GM12878 (cell line): Measurements from ENCODE around the gene ARHGAP22. TPM values are rescaled to one million over a fixed set of nuclear protein-coding genes. Genes with fewer than 3 reads are reported as not detected.

Source experiments
- ATF7 ChIP-seq: fragments of 450-650 bp; IDR thresholded peaks from 2 replicates; pipeline ENCODE4 v1.6.1; 2016; ENCODE audit warnings: low read depth, mild to moderate bottlenecking
- CTCF ChIP-seq, 3 experiments: IDR thresholded peaks in 2 of 3; conservative IDR thresholded peaks in 1 of 3; 2 replicates each; pipeline ENCODE4 v1.5.1; 2011; ENCODE audit warnings: low read depth in 3 of 3, low read length in 3 of 3, mild to moderate bottlenecking in 3 of 3, control low read depth in 2 of 3, moderate library complexity in 2 of 3, inconsistent platforms in 1 of 3, mixed read lengths in 1 of 3; ENCODE audit not compliant: control insufficient read depth in 2 of 3, insufficient read depth in 1 of 3; ENCODE audit errors: extremely low read depth in 1 of 3
- JUNB ChIP-seq: IDR thresholded peaks from 2 replicates; pipeline ENCODE4 v1.6.1; 2016; ENCODE audit warnings: antibody characterized with exemption, mild to moderate bottlenecking
- MEF2A ChIP-seq: IDR thresholded peaks from 2 replicates; pipeline ENCODE4 v1.6.1; 2011; ENCODE audit warnings: low read depth, mild to moderate bottlenecking, low read length, moderate library complexity; ENCODE audit not compliant: insufficient read depth
- PBX3 ChIP-seq: IDR thresholded peaks from 2 replicates; pipeline ENCODE4 v1.6.1; 2011; ENCODE audit warnings: mild to moderate bottlenecking, low read depth, low read length, moderate library complexity; ENCODE audit not compliant: insufficient replicate concordance
- POLR2AphosphoS5 ChIP-seq: IDR thresholded peaks from 2 replicates; pipeline ENCODE4 v1.6.1; 2011; ENCODE audit warnings: mild to moderate bottlenecking, low read length, inconsistent platforms
- SREBF2 ChIP-seq: IDR thresholded peaks from 2 replicates; pipeline ENCODE4 v1.6.1; 2012; ENCODE audit warnings: mild to moderate bottlenecking, low read length
- STAT3 ChIP-seq: IDR thresholded peaks from 2 replicates; pipeline ENCODE4 v1.6.1; 2011; ENCODE audit warnings: low read depth, low read length, improper control_type of control experiment
- polyA plus RNA-seq, 11 experiments: library from polyadenylated mRNA; depleted of rRNA in 4 of 11; unstranded in 6 of 11; stranded (reverse) in 5 of 11; fragments of >200 nt; fragmentation: Nextera tagmentation in 4 of 11; fragmentation: Illumina TruSeq in 1 of 11; extraction: Ambion mirVana in 4 of 11; extraction: Trizol in 1 of 11; gene quantifications; 1 replicate in 1 of 11; 2 replicates in 10 of 11; pipeline versions ENCODE4 v1.2.1 to v1.2.3, GENCODE V29; 2011 to 2016; ENCODE audit warnings: inconsistent platforms in 2 of 11, missing spikeins in 2 of 11, low read depth in 1 of 11
- total RNA-seq, 4 experiments: library from RNA; depleted of rRNA in 3 of 4; stranded (reverse); fragments of >200 nt in 3 of 4; fragmentation: Illumina TruSeq in 1 of 4; extraction: Trizol in 1 of 4; gene quantifications; 2 replicates each; pipeline versions ENCODE4 v1.2.1 to v1.2.3, GENCODE V29; 2013 to 2021
- TF ChIP-seq, protein P1 (sequence below): fragments of 450-650 bp; IDR thresholded peaks from 2 replicates; pipeline ENCODE4 v1.6.1; 2017; ENCODE audit warnings: mild to moderate bottlenecking, low read depth, inconsistent platforms; ENCODE audit not compliant: poor library complexity, severe bottlenecking
- TF ChIP-seq, protein P2 (sequence below): fragments of 450-650 bp; IDR thresholded peaks from 2 replicates; pipeline ENCODE4 v1.6.1; 2017; ENCODE audit warnings: borderline replicate concordance

Gene ARHGAP22
- total and polyA plus RNA-seq, 10 of the 15 experiments (the other 5 are each of a cell fraction or from before 2014, with no cell fraction given) = 0.07 to 0.61 (median 0.18) TPM; not detected in 5

DNA sequence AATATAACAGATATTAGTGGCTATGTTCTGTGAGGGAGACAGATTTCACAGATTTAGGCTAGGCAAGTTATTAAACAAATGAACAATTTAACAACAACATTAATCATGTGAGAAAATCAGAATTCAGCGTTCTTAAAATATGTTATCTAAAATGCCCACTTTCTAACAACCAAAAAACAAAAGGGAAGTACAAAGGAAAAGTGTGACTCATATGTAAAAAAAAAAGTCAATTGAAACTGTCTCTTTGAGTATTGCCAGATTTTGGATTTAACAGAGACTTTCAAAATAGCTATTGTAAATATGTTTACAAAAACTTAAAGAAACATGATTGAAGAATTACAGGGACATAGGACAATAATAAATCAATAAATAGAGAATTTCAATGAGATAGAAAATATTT lies 34.8 kb upstream of the ARHGAP22 start (continued):
- TF ChIP-seq, protein P1, sequence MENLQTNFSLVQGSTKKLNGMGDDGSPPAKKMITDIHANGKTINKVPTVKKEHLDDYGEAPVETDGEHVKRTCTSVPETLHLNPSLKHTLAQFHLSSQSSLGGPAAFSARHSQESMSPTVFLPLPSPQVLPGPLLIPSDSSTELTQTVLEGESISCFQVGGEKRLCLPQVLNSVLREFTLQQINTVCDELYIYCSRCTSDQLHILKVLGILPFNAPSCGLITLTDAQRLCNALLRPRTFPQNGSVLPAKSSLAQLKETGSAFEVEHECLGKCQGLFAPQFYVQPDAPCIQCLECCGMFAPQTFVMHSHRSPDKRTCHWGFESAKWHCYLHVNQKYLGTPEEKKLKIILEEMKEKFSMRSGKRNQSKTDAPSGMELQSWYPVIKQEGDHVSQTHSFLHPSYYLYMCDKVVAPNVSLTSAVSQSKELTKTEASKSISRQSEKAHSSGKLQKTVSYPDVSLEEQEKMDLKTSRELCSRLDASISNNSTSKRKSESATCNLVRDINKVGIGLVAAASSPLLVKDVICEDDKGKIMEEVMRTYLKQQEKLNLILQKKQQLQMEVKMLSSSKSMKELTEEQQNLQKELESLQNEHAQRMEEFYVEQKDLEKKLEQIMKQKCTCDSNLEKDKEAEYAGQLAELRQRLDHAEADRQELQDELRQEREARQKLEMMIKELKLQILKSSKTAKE = no peak
- TF ChIP-seq STAT3 = no peak
- TF ChIP-seq, protein P2, sequence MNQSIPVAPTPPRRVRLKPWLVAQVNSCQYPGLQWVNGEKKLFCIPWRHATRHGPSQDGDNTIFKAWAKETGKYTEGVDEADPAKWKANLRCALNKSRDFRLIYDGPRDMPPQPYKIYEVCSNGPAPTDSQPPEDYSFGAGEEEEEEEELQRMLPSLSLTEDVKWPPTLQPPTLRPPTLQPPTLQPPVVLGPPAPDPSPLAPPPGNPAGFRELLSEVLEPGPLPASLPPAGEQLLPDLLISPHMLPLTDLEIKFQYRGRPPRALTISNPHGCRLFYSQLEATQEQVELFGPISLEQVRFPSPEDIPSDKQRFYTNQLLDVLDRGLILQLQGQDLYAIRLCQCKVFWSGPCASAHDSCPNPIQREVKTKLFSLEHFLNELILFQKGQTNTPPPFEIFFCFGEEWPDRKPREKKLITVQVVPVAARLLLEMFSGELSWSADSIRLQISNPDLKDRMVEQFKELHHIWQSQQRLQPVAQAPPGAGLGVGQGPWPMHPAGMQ = no peak
- TF ChIP-seq POLR2AphosphoS5 = no peak
- TF ChIP-seq MEF2A = no peak
- no peak for TF ChIP-seq CTCF (IDR thresholded peaks at IDR 0.05 in 2 of 3, conservative IDR thresholded peaks at IDR 0.05 in 1 of 3; ENCODE audit: control insufficient read depth in 2 of 3, extremely low read depth in 1 of 3, insufficient read depth in 1 of 3, low read depth in 3 of 3, low read length in 3 of 3)
- 0 out of 2 replicates have a peak, but pooled peaks have one; percentile 29 for TF ChIP-seq ATF7
- no peak for TF ChIP-seq SREBF2
- TF ChIP-seq JUNB = peak; percentile 22; the same call in 1 of the 2 replicates
- no peak for TF ChIP-seq PBX3
- TF ChIP-seq, all 136 proteins: peak for 3
